Heart left ventricle (tissue), 16 donors: ENCODE data around the gene STRN3. TPM values are rescaled to one million over a fixed set of nuclear protein-coding genes. Genes with fewer than 3 reads are reported as not detected.

ENCODE experiments used
- ATAC-seq, 4 donors: fragments of 200-7000 bp; cut with Tn5 transposase; one replicate each; pipeline ENCODE4 v1.9.1; 2020 to 2022; ENCODE audit warnings: moderate library complexity in 4 of 4, mild to moderate bottlenecking in 3 of 4, moderate number of reproducible peaks in 1 of 4
- DNase-seq, 5 donors: peaks; one replicate each; pipeline ENCODE4 v3.0.0-alpha.2; 2020
- H3K27ac ChIP-seq, 12 donors: fragments of 200-600 bp; sonication (generic) in 4 of 12; one replicate each; pipeline versions ENCODE4 v1.5.0 to v1.8.0; 2016 to 2022; ENCODE audit warnings: mild to moderate bottlenecking in 2 of 12
- H3K27me3 ChIP-seq, 9 donors: fragments of 200-600 bp; sonication (generic) in 2 of 9; one replicate each; pipeline versions ENCODE4 v1.5.1 to v1.8.0; 2016 to 2022; ENCODE audit warnings: mild to moderate bottlenecking in 3 of 9
- H3K36me3 ChIP-seq, 9 donors: fragments of 200-600 bp; sonication (generic) in 2 of 9; one replicate each; pipeline versions ENCODE4 v1.5.0 to v1.8.0; 2018 to 2022; ENCODE audit warnings: mild to moderate bottlenecking in 2 of 9
- H3K4me1 ChIP-seq, 12 donors: fragments of 200-600 bp; sonication (generic) in 4 of 12; one replicate each; pipeline versions ENCODE4 v1.5.0 to v1.8.0; 2016 to 2022; ENCODE audit warnings: mild to moderate bottlenecking in 3 of 12
- H3K4me3 ChIP-seq, 12 donors: fragments of 200-600 bp; sonication (generic) in 4 of 12; one replicate each; pipeline versions ENCODE4 v1.5.0 to v1.8.0; 2017 to 2022; ENCODE audit warnings: mild to moderate bottlenecking in 9 of 12, moderate library complexity in 4 of 12
- H3K9me3 ChIP-seq, 12 donors: fragments of 200-600 bp; sonication (generic) in 4 of 12; one replicate each; pipeline versions ENCODE4 v1.5.0 to v1.8.0; 2016 to 2022; ENCODE audit warnings: mild to moderate bottlenecking in 1 of 12
- POLR2A ChIP-seq, 2 donors: fragments of 450-650 bp; IDR thresholded peaks; one replicate each; pipeline ENCODE4 v1.6.1; 2017; ENCODE audit warnings: antibody characterized with exemption in 2 of 2, mild to moderate bottlenecking in 2 of 2, moderate library complexity in 2 of 2
- WGBS, 4 donors: extraction: QIAGEN DNeasy Blood & Tissue Kit in 2 of 4; methylation state at CpG; one replicate each; pipeline versions ENCODE4 v1.1.5 to v1.1.7; 2013 to 2018; 5-methylcytosine and 5-hydroxymethylcytosine counted together
- intact Hi-C, 10 donors: fragments of 100-400 bp; cut with DNase I; formaldehyde crosslinking; loops; one replicate each; pipeline versions ENCODE4 v1.11.1 to v1.14.2; 2022
- polyA plus RNA-seq, 2 donors: library from polyadenylated mRNA; stranded (reverse); fragments of 200-250 nt; gene quantifications; one replicate each; pipeline ENCODE4 v1.2.3, GENCODE V29; 2013
- total RNA-seq, 9 donors: library from RNA; depleted of rRNA in 2 of 9; stranded (reverse); fragments of >200 nt in 2 of 9; fragmentation: NEBNext Ultra II Directional in 3 of 9; extraction: Animal tissue kit (Norgen Biotek cat#: 25700) in 3 of 9; gene quantifications; one replicate each; pipeline versions ENCODE4 v1.1.0 to v1.2.4, GENCODE V29; 2016 to 2023
- TF ChIP-seq, protein P1 (sequence below), 12 donors: fragments of 200-600 bp; sonication (generic) in 4 of 12; IDR thresholded peaks; one replicate each; pipeline versions ENCODE4 v1.5.0 to v1.8.0; 2018 to 2022; ENCODE audit warnings: antibody characterized with exemption in 12 of 12, mild to moderate bottlenecking in 5 of 12
- donor health status: ischemic (EF 13 %, LVEDD 7.1; RV severe dilation, severe dysfunction).
- donor health status: healthy with polysubstance abuse.
- donor health status: DM: no; HTN: yes; CAD: no.
- donor health status: DM: no; HTN: no; CAD: no.
- donor health status: ischemic (EF 25% LVEDD 6.9; RV normal size, moderate dysfunction).
- donor health status: ischemic (EF 25% LVEDD 5.7; RV mildly dilated, moderate dysfunction).
- donor health status: healthy.
- donor health status: DM: yes; HTN: yes; CAD: no.
- donor health status: ischemic (EF 35%, LVEDD 5.7; RV mildly dilated, moderate dysfunction).
- donor health status: nonischemic (EF 11% LVEDD 7.7; RV severe dilation, severe dysfunction).
- donor health status: DM: yes; HTN: yes; CAD: no.
- donor health status: PGD.
- donor health status: ischemic (EF 29% LVEDD 5.4; RV normal size, mild dysfunction).
- donor health status: nonischemic (EF 23%, LVEDD 6.1; RV moderate dilation, normal function).

Gene STRN3
- total and polyA plus RNA-seq, 11 donors, result 11.0 to 60.3 (median 44.4) TPM

DNA sequence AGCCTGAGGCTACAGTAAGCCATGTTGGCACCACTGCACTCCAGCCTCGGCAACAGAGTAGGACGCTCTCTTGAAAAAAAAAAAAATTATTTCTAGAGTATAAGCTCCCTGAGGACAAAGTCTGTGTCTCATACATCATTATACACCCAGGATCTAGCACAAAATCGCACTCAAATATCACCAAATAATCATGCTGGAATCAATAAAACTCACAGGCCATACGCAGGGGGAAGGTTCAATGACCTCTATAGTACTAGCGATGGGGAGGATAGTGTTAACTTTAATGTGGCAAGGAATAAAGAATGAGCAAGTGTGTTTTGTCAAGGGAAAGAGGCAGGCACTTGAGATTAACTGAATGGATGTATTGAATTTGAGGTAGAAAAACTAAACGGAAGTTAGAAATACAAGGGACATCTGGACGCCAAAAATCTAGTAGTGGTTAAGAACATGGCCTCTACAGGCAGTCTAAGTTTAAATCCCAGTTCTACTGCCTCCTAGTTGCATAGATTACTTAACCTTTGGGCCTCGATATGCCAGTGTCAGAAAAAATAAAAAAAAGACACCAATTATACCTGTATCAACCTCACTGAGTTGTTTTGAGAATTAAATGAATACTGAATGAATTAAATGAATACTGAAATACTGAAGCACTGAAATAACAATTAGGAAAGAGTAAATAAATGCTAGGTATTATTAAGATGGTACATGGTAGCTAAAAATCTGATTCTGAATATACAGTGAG, 5.2 kb downstream of the STRN3 start:
- H3K9me3 ChIP-seq, result no peaks in the 10 kb centered on the region
- H3K27me3 ChIP-seq, result no peaks in the 10 kb centered on the region
- TF ChIP-seq, protein P1, sequence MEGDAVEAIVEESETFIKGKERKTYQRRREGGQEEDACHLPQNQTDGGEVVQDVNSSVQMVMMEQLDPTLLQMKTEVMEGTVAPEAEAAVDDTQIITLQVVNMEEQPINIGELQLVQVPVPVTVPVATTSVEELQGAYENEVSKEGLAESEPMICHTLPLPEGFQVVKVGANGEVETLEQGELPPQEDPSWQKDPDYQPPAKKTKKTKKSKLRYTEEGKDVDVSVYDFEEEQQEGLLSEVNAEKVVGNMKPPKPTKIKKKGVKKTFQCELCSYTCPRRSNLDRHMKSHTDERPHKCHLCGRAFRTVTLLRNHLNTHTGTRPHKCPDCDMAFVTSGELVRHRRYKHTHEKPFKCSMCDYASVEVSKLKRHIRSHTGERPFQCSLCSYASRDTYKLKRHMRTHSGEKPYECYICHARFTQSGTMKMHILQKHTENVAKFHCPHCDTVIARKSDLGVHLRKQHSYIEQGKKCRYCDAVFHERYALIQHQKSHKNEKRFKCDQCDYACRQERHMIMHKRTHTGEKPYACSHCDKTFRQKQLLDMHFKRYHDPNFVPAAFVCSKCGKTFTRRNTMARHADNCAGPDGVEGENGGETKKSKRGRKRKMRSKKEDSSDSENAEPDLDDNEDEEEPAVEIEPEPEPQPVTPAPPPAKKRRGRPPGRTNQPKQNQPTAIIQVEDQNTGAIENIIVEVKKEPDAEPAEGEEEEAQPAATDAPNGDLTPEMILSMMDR (IDR thresholded peaks at IDR 0.05), result no peak
- TF ChIP-seq POLR2A (IDR thresholded peaks at IDR 0.05), result no peak
- peak overlapping the region in 3 of 12 donors; percentile 0 to 6 (median 3) for H3K27ac ChIP-seq
- ATAC-seq, result no peak
- intact Hi-C loops, result no loop called here
- H3K4me1 ChIP-seq, result peaks cover 4 to 44% (median 23%) of the 10 kb centered on the region in 12 donors
- 68 to 76% (median 73%) methylated on average over 8 of the region's 8 CpGs for WGBS, 4 donors
- DNase-seq, result no peak
- no peak overlapping the region for H3K4me3 ChIP-seq
- H3K36me3 ChIP-seq, result peaks cover 0 to 24% (median 6%) of the 10 kb centered on the region in 9 donors

DNA sequence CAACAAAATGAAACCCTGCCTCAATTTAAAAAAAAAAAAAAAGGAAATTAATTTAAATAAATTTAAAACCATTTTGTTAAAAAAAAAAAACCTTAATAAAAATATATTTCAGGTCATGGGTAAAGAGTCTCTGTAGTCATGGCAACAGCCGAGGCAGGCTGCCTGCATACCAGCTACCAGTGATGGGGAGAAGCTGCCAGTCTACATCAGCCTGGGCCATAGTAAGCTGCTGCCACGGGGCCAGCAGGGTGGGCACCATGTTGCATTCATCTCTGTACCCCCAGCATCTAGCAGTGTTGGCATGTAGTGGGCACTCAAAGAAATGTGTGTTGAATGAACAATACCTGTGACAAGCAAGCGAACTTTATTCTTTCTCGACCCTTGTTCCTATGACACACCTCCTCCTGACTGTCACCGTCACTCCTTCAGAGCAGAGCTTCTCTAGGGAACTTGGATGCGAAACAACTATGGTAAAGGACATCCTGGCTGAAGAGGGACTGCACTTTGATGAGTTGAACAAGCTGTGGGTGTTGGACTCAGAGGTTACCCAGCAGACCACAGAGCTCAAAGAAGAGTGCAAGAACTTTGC, 8.0 kb downstream of the STRN3 start:
- Histone ChIP-seq H3K36me3 (peaks cover 0 to 25% (median 6%) of the 10 kb centered on the region in 9 donors), H3K4me3 (no peak overlapping the region), H3K4me1 (peaks cover 0 to 29% (median 9%) of the 10 kb centered on the region in 12 donors), H3K27me3 (no peaks in the 10 kb centered on the region), H3K27ac (no peak overlapping the region), H3K9me3 (no peaks in the 10 kb centered on the region)
- whole genome bisulfite sequencing, 4 donors, result 76 to 89% (median 82%) methylated on average over 6 of the region's 6 CpGs
- TF ChIP-seq, protein P1 (IDR thresholded peaks at IDR 0.05), result no peak
- no peak for TF ChIP-seq POLR2A (IDR thresholded peaks at IDR 0.05)
- intact Hi-C loops, result no loop called here
- ATAC-seq (peak in 1 of 4 donors; percentile 33), DNase-seq (no peak)

DNA sequence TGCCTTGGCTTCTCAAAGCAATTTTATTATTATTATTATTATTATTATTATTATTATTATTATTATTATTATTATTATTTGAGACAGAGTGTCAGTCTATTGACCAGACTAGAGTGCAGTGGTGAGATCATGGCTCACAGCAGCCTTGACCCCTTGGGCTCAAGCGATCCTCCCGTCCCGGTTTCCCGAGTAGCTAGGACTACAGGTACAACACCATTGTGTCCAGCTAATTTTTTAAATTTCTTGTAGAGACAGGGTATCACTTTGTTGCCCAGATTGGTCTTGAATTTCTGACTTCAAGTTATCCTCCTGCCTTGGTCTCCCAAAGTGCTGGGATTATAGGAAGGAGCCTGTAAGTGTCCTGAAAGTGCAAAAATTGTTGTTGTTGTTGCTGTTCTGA, 12.3 kb downstream of the STRN3 start:
- ATAC-seq (no peak), DNase-seq (no peak)
- 97 to 100% (median 98%) methylated on average over 4 of the region's 4 CpGs for WGBS, 4 donors
- intact Hi-C loops, result no loop called here
- H3K9me3 ChIP-seq, result no peaks in the 10 kb centered on the region
- peaks cover 0 to 26% (median 9%) of the 10 kb centered on the region in 9 donors for H3K36me3 ChIP-seq
- peaks cover 0 to 20% (median 3%) of the 10 kb centered on the region in 12 donors for H3K4me1 ChIP-seq
- H3K27ac ChIP-seq, result peak overlapping the region in 1 of 12 donors; percentile 13
- H3K27me3 ChIP-seq, result no peaks in the 10 kb centered on the region
- TF ChIP-seq, protein P1 (IDR thresholded peaks at IDR 0.05), result no peak
- no peak for TF ChIP-seq POLR2A (IDR thresholded peaks at IDR 0.05)
- H3K4me3 ChIP-seq, result no peak overlapping the region

DNA sequence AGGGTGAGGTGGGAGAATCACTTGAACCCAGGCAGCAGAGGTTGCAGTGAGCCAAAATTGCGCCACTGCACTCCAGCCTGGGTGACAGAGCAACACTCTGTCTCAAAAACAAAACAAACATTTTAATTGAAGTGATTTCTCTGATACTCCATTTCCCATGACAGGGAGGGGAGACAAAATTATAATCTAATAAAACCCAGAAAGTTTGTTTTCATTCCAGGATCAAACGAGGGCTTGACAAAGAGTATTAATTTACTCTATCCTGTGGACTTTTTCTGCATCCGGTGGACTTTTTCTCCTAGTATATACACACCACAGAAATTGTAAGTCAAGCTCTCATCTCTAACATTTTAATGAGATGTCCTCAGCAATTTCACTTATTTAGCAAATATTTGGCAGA, 15.2 kb downstream of the STRN3 start:
- no peak for TF ChIP-seq POLR2A (IDR thresholded peaks at IDR 0.05)
- TF ChIP-seq, protein P1 (IDR thresholded peaks at IDR 0.05), result no peak
- DNase-seq, result no peak
- no peaks in the 10 kb centered on the region for H3K27me3 ChIP-seq
- peaks cover 0 to 24% (median 17%) of the 10 kb centered on the region in 9 donors for H3K36me3 ChIP-seq
- no peaks in the 10 kb centered on the region for H3K9me3 ChIP-seq
- ATAC-seq, result no peak
- H3K4me3 ChIP-seq, result no peak overlapping the region
- peaks cover 0 to 11% (median 0%) of the 10 kb centered on the region in 12 donors for H3K4me1 ChIP-seq
- intact Hi-C loops, result no loop called here
- no peak overlapping the region for H3K27ac ChIP-seq
- WGBS, 4 donors, result 77 to 84% (median 82%) methylated on average over 3 of the region's 3 CpGs
